Fibroblast of lung (primary cell): Measurements from ENCODE around the gene GCK.

ENCODE experiments used
- EZH2 ChIP-seq: IDR thresholded peaks from 2 replicates; pipeline ENCODE4 v1.5.1; 2012; ENCODE audit warnings: low read length, control low read depth, mild to moderate bottlenecking; ENCODE audit errors: missing control alignments
- TF ChIP-seq, protein P1 (sequence below), 2 donors: IDR thresholded peaks in 1 of 2; conservative IDR thresholded peaks in 1 of 2; 1 replicate in 1 of 2; 2 replicates in 1 of 2; pipeline ENCODE4 v1.5.1; 2011 to 2012; ENCODE audit warnings: low read length in 2 of 2, control low read depth in 1 of 2, inconsistent platforms in 1 of 2, low read depth in 1 of 2, mild to moderate bottlenecking in 1 of 2

DNA sequence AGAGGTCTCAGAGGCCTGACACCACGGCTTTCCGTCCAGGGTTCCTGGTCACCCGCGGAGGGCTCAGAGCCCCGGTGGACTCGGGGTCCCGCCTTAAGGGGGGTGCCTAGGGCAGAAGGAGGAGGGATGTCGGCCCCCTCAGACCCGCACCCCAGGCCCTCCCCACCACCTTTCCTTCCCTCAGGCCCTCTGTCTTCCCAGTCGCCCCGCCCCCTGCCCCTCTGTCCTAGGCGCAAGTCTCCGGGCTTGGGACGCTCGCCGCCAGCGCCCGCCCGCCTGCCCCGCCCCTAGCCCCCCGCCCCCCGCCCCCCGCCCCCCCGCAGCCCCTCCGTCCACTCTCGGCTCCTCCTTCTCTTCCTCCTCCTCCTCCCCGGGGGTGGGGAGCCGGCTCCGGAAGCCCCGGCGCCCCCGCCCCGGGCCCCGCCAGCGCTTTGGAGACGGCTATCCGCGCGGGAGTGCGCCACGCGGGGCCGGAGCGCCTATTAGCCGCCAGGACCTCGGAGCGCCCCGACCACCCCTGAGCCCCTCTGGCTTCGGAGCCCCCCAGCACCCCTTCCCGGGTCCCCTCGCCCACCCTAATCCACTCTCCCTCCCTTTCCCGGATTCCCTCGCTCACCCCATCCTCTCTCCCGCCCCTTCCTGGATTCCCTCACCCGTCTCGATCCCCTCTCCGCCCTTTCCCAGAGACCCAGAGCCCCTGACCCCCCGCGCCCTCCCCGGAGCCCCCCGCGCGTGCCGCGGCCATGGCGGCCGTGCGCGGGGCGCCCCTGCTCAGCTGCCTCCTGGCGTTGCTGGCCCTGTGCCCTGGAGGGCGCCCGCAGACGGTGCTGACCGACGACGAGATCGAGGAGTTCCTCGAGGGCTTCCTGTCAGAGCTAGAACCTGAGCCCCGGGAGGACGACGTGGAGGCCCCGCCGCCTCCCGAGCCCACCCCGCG lies 85.0 kb downstream of the GCK start, which contains the start of gene AEBP1:
- TF ChIP-seq, protein P1, sequence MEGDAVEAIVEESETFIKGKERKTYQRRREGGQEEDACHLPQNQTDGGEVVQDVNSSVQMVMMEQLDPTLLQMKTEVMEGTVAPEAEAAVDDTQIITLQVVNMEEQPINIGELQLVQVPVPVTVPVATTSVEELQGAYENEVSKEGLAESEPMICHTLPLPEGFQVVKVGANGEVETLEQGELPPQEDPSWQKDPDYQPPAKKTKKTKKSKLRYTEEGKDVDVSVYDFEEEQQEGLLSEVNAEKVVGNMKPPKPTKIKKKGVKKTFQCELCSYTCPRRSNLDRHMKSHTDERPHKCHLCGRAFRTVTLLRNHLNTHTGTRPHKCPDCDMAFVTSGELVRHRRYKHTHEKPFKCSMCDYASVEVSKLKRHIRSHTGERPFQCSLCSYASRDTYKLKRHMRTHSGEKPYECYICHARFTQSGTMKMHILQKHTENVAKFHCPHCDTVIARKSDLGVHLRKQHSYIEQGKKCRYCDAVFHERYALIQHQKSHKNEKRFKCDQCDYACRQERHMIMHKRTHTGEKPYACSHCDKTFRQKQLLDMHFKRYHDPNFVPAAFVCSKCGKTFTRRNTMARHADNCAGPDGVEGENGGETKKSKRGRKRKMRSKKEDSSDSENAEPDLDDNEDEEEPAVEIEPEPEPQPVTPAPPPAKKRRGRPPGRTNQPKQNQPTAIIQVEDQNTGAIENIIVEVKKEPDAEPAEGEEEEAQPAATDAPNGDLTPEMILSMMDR (conservative IDR thresholded peaks at IDR 0.05 in 1 of 2, IDR thresholded peaks at IDR 0.05 in 1 of 2; ENCODE audit: low read depth in 1 of 2, low read length in 2 of 2), result no peak
- no peak for TF ChIP-seq EZH2
